ENCODE measurements around the gene SYNGAP1. TPM values are rescaled to one million over a fixed set of nuclear protein-coding genes. Genes with fewer than 3 reads are reported as not detected.
A peak's percentile ranks its signal among the peaks of the same experiment; 100 is the strongest.

SYNGAP1 gene
- polyA plus RNA-seq, 1 of the 3 experiments (the other 2 are of a cell fraction) = 8.8 TPM

- no peaks in the 10 kb centered on the region for H3K9me2 ChIP-seq
- H3K4me1 ChIP-seq (ENCODE audit: control insufficient read depth in 1 of 2, insufficient read depth in 2 of 2, low read depth in 1 of 2, low read length in 1 of 2) = peaks cover 25 to 53% of the 10 kb centered on the region in 2 experiments
- no peaks in the 10 kb centered on the region for H3K27me3 ChIP-seq (ENCODE audit: insufficient read depth)
- H3K36me3 ChIP-seq (replicated peaks in 1 of 2; ENCODE audit: control insufficient read depth in 1 of 2, insufficient read depth in 2 of 2, low read length in 1 of 2) = no peaks in the 10 kb centered on the region
- TF ChIP-seq MXI1 (IDR thresholded peaks at IDR 0.05; ENCODE audit: low read depth, low read length) (no peak), USF2 (IDR thresholded peaks at IDR 0.05; ENCODE audit: borderline replicate concordance, low read depth, low read length) (no peak), FOXM1 (IDR thresholded peaks at IDR 0.05; ENCODE audit: low read depth) (no peak), RFX5 (IDR thresholded peaks at IDR 0.05; ENCODE audit: low read length) (no peak), EZH2phosphoT487 (IDR thresholded peaks at IDR 0.05; ENCODE audit: borderline replicate concordance, low read depth) (no peak), NFIC (IDR thresholded peaks at IDR 0.05; ENCODE audit: borderline replicate concordance) (no peak), EP300 (IDR thresholded peaks at IDR 0.05; ENCODE audit: borderline replicate concordance in 1 of 2, low read depth in 1 of 2, low read length in 1 of 2) (no peak), FOSL2 (IDR thresholded peaks at IDR 0.05; ENCODE audit: borderline replicate concordance, low read depth) (no peak), TAF1 (IDR thresholded peaks at IDR 0.05; ENCODE audit: borderline replicate concordance, low read depth, low read length) (no peak), NRF1 (IDR thresholded peaks at IDR 0.05; ENCODE audit: low read depth, low read length) (no peak), SMC3 (IDR thresholded peaks at IDR 0.05; ENCODE audit: low read depth, low read length) (no peak), USF1 (IDR thresholded peaks at IDR 0.05; ENCODE audit: borderline replicate concordance, low read depth) (no peak), CTCF (IDR thresholded peaks at IDR 0.05) (no peak), RAD21 (IDR thresholded peaks at IDR 0.05; ENCODE audit: low read length) (no peak)
- peak overlapping the region; percentile 89 to 90 for H3K27ac ChIP-seq (ENCODE audit: low read depth in 2 of 2, low read length in 1 of 2)
- peak overlapping the region; percentile 75; the same call in 1 of the 2 replicates for H2AFZ ChIP-seq (ENCODE audit: low read depth)
- no peaks in the 10 kb centered on the region for H3K9me3 ChIP-seq
- H3F3A ChIP-seq (replicated peaks; ENCODE audit: insufficient read depth) = peaks cover 23% of the 10 kb centered on the region
- DNase-seq = peak; percentile 46
- ChIA-PET CTCF (interaction anchor here (0.6 to 2.7 kb wide), 21 partner anchors 9 to 165 kb away, joined by 3 to 22 read pairs (median 5); partner anchors contain the start of genes CUTA, PFDN6, WDR46 and ZBTB22), POLR2A (interaction anchor here (1.3 kb wide), 1 partner anchor 27 kb away, joined by 3 read pairs; the partner anchor contains the start of gene ZBTB9)
- H4K20me1 ChIP-seq (ENCODE audit: insufficient read depth) = no peaks in the 10 kb centered on the region; the same call in 1 of the 2 replicates
- peaks cover 33% of the 10 kb centered on the region for H3K79me2 ChIP-seq (ENCODE audit: insufficient read depth)
- WGBS (ENCODE audit: low lambda C conversion rate) = 4% methylated on average over 12 of the region's 12 CpGs
- peak overlapping the region; percentile 89; the same call in 1 of the 2 replicates for H3K9ac ChIP-seq
- H3K4me2 ChIP-seq = peak overlapping the region; percentile 93
- H3K4me3 ChIP-seq (ENCODE audit: low read depth in 2 of 2, low read length in 1 of 2) = peak overlapping the region; percentile 73 to 75
Observed at GRCh38 chr6:33426590-33427511, 7.0 kb downstream of the SYNGAP1 start.

All from SK-N-SH (cell line).